ENCODE data around the gene SPEM2.

GRCh38 chr17:7428557-7428956, 3.1 kb downstream of the SPEM2 start, which contains the start of gene SPEM3:
- TF ChIP-seq, protein P1, sequence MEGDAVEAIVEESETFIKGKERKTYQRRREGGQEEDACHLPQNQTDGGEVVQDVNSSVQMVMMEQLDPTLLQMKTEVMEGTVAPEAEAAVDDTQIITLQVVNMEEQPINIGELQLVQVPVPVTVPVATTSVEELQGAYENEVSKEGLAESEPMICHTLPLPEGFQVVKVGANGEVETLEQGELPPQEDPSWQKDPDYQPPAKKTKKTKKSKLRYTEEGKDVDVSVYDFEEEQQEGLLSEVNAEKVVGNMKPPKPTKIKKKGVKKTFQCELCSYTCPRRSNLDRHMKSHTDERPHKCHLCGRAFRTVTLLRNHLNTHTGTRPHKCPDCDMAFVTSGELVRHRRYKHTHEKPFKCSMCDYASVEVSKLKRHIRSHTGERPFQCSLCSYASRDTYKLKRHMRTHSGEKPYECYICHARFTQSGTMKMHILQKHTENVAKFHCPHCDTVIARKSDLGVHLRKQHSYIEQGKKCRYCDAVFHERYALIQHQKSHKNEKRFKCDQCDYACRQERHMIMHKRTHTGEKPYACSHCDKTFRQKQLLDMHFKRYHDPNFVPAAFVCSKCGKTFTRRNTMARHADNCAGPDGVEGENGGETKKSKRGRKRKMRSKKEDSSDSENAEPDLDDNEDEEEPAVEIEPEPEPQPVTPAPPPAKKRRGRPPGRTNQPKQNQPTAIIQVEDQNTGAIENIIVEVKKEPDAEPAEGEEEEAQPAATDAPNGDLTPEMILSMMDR (conservative IDR thresholded peaks at IDR 0.05 in 1 of 2, IDR thresholded peaks at IDR 0.05 in 1 of 2; ENCODE audit: low read depth in 1 of 2, low read length in 2 of 2): no peak
- no peak for TF ChIP-seq EZH2 (IDR thresholded peaks at IDR 0.05; ENCODE audit: low read length, missing control alignments)

All from fibroblast of lung (primary cell).